OCI-M2 (cell line): Measurements from ENCODE around the gene SPOPL.

Experiments
- DNase-seq: peaks from one replicate; lab custom pipeline; 2025; ENCODE audit not compliant: unreplicated experiment; lab: John Stamatoyannopoulos, UW

The SPOPL gene

DNA sequence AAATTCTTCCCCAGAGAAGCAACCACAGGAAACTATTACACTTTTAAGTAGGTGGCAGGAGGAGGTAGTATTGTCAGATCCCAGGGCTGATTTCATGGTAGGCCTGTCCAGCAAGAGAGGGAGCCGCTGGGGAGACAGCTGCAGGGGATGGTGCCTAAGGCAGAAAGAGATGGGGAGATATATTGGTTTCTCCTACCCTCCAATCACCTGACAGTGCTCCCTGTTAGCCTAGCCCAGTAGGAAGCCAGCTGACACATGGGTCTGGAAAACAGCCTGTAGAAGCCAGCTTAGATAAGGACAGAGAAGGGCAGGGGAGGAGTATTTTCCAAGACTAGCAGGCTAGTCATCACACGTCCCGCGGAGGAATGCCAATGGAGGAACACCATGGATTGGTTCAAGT is 8.2 kb upstream of the SPOPL start:
- DNase-seq = no peak

DNA sequence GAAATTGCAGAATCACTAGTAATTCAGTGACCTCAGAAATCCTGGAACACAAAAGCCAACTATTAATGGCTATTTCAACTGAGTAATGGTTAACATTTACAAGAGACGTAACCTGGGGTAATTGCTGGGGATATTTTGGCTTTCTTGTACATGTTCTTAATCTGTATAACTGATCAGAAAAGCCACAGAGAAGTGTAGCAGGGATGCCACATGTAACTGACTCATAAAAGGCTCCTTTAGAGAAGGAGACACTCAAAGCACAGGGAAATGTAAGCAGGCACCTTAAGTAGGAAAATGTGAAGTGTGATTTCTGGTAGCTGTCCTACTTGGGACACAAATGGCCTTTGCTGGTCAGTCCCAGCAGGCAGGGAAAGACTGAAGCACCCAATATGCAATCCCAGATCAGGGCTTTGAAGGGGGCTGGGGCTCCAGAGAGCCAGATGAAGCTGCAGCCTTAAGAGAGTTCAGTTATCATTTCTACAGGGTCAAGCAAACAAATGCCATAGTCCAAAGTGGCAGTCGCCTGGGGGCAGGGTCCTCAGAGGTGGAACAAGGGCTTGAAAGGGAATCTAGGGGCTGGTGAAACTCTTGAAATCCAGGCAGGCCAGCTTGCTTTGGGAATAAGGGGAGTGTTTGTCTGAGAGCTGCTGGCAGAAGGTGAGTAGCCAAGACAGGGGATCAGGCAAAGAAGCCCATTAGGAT is 7.2 kb upstream of the SPOPL start:
- DNase-seq = no peak

- DNase-seq = no peak
Observed at GRCh38 chr2:138495384-138495783, 6.2 kb upstream of the SPOPL start.

- DNase-seq = no peak
Observed at GRCh38 chr2:138496096-138496651, 5.4 kb upstream of the SPOPL start.

GRCh38 chr2:138497294-138497693 is 4.3 kb upstream of the SPOPL start:
- no peak for DNase-seq

- DNase-seq = no peak
Observed at GRCh38 chr2:138499684-138500083, 1.9 kb upstream of the SPOPL start.

GRCh38 chr2:138500592-138501424 is 762 bp upstream of the SPOPL start:
- DNase-seq = no peak

DNA sequence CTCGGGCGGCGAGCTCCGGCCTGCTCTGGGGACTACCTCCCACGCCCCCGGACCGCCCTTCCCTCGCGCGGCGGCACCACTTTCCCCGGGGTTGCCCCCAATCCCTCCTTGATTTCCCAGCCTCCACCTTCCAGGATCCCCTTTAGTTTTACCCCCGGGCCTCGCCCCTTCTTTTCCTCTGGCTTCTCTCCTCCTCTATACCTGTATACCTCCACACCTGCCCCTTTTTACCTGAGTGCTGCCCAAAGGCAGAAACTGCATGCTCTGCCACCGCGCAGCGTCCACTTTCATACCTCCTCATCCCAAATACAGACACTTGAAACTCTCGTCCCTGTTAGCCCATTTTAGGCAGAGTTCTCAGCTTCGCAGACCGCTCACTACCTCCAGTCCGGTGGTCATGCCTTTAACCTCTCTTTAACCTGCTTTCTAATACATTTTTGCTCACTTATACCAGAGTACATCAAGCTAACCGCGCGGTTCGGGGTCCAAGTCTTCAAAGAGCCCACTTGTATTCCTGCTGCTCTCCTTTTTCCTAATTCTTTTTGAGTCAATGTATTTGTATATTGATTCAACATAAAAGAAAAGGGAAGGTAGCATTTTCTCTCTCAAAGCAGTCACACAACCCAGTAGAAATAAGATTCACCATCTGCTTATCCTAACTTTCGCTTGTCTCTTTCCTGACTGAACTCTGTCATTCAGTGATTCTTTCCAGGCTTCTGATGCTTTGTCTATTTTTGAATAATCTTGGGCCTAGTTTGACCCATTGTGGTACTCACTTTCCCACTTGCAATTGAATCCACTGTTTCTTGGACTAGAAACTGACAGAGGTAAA is 901 bp downstream of the SPOPL start:
- DNase-seq = no peak

DNA sequence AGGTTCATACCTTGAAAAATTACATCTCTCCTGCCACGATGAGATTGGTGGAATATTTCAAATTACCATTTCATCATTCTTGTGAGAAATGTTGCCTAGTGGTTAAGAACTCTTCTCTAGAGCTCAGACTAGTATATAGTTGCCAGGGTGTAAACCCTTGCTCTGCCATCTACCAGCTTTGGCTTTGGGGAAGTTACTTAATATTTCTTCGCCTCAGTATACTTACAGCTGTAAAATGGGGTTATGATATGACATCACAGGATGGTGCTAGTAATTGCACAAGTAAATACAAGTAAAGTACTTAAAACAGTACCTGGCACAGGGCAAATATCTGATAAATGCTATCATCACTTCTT is 1.5 kb downstream of the SPOPL start:
- no peak for DNase-seq

DNA sequence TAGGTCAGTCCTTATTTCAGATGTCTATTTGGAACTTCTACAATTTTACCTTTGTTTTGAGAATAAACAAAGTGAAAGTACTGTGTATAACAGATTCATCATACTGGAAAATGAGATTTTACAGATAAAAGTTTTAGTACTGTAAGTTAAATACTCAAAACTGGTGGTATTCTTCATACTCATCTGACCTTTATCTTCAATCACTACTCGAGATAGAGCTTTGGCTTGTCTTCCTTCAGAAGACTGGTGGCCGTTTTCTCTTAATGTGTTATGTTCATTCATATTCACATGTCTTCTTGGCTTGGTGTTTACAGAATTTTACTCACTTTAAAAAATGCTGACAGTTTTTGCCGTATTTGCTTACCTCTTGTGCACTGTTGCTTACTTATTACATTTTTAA is 2.1 kb downstream of the SPOPL start:
- no peak for DNase-seq

- no peak for DNase-seq
Observed at GRCh38 chr2:138504092-138504491, 2.5 kb downstream of the SPOPL start.

- DNase-seq = no peak
Observed at GRCh38 chr2:138504546-138505235, 3.1 kb downstream of the SPOPL start.

GRCh38 chr2:138507267-138507666 is 5.7 kb downstream of the SPOPL start:
- DNase-seq = no peak

GRCh38 chr2:138510319-138510718 is 8.7 kb downstream of the SPOPL start:
- no peak for DNase-seq

- no peak for DNase-seq
Observed at GRCh38 chr2:138512672-138513071, 11.1 kb downstream of the SPOPL start.

DNA sequence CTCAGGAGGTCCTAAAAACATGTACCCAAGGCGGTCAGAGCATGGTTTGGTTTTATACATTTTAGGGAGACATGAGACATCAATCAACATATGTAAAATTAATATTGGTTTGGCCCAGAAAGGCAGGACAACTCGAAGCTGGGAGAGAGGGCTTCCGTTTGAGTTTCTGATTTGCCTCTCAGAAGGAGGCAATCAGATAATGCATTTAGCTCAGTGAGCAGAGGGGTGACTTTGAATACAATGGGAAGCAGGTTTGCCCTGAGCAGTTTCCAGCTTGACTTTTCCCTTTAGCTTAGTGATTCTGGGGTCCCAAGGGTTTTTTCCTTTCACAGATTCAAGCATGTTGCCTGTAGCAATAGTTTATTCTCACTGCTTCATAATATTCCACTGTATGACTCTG is 12.6 kb downstream of the SPOPL start:
- no peak for DNase-seq

- DNase-seq = no peak
Observed at GRCh38 chr2:138515092-138515491, 13.5 kb downstream of the SPOPL start.

DNA sequence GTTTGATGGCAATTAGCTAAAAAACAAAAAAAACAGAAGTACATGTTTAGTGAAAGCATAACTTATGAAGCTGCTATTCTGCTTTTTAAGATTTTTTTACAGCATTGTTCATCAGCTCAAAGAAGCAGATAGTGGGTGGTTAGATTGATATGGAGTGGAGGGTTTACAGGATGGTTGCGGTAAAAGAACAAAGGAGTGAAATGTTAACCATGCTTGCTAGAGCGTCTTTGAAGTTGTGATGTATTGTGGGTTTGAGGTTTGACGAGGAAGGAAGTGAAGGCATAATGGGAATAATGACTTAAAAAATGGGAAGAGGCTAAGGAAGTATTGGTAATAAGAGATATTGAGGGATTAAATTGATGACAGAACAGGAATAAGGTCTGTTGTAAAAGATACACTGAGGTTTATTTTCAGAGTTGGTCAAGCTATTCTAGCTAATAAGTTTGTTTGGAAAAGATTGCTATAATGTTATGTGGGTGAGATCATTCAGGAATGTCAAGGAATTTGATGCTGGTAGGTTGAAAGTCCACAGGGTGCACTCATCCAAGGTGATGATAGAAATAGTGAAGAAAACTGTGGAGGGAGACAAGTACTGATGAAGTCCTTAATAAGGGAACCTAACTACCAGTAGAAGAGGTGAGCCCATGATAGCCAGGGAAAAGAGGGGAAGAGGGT is 14.6 kb downstream of the SPOPL start:
- no peak for DNase-seq

DNA sequence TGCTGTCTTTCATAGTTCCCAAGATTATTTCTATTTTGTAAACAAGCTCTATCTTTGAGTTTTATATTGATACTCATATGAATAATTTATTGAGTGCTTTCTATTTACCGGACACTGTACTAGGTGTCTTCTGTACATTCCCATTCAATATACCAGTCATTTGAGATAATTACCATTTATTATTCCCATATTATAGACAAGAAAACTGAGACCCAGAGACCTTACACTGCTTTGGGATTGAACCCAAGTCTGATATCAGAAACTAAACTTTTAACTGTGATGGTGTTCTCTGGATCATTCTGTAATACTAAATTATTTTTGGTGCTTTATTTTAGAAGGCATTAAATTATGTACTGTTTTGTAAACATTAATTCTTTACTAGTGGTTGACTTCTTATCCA is 17.3 kb downstream of the SPOPL start:
- DNase-seq = no peak

DNA sequence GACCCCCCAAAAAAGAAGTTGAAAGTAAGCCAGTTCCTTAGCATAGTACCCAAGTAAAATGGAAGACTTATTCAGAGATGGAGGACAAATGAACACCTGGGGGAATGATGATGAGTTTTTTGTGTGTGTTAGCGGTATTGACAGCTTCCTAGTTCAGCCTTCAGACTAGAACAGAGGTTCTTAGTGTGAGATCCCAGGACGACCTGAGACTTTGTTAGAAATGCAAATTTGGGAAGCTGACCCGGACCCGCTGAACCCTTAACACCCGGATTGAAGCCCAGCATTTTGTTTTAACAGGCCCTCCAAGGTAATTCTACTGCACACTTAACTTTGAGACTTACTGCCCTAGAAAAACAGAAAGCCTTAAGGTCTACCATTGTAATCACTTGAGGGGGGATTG is 20.3 kb downstream of the SPOPL start:
- no peak for DNase-seq
